ENCODE measurements around the gene RIN2. TPM values are rescaled to one million over a fixed set of nuclear protein-coding genes. Genes with fewer than 3 reads are reported as not detected.

RIN2 gene
- total RNA-seq, 4 donors from 2014 or later, result 68.2 to 87.2 (median 79.6) TPM

GRCh38 chr20:19779634-19780033 lies 21.6 kb downstream of the RIN2 start:
- H3K4me3 ChIP-seq, result no peak overlapping the region
- whole genome bisulfite sequencing, result 80% methylated on average over 5 of the region's 5 CpGs
- H3K36me3 ChIP-seq, result no peaks in the 10 kb centered on the region
- DNase-seq (ENCODE audit: low spot score in 2 of 2), result no peak
- no peak for TF ChIP-seq POLR2AphosphoS5 (IDR thresholded peaks at IDR 0.05)
- TF ChIP-seq CTCF (IDR thresholded peaks at IDR 0.05), result no peak
- TF ChIP-seq EP300 (IDR thresholded peaks at IDR 0.05), result no peak
- TF ChIP-seq POLR2A (IDR thresholded peaks at IDR 0.05), result no peak
- H3K4me1 ChIP-seq, result peaks cover 53% of the 10 kb centered on the region
- H3K27ac ChIP-seq, result no peak overlapping the region
- no peaks in the 10 kb centered on the region for H3K9me3 ChIP-seq
- no peaks in the 10 kb centered on the region for H3K27me3 ChIP-seq

- H3K27me3 ChIP-seq, result no peaks in the 10 kb centered on the region
- no peaks in the 10 kb centered on the region for H3K36me3 ChIP-seq
- H3K9me3 ChIP-seq, result no peaks in the 10 kb centered on the region
- whole genome bisulfite sequencing, result 85% methylated on average over 5 of the region's 5 CpGs
- H3K4me3 ChIP-seq, result no peak overlapping the region
- TF ChIP-seq EP300 (IDR thresholded peaks at IDR 0.05) (no peak), POLR2A (IDR thresholded peaks at IDR 0.05) (no peak), POLR2AphosphoS5 (IDR thresholded peaks at IDR 0.05) (no peak), CTCF (IDR thresholded peaks at IDR 0.05) (no peak)
- DNase-seq (ENCODE audit: low spot score in 2 of 2), result no peak
- H3K4me1 ChIP-seq, result peaks cover 53% of the 10 kb centered on the region
- H3K27ac ChIP-seq, result no peak overlapping the region
These were observed 22.2 kb downstream of the RIN2 start for GRCh38 chr20:19780261-19780660.

- Histone ChIP-seq H3K4me1 (peaks cover 57% of the 10 kb centered on the region), H3K27me3 (no peaks in the 10 kb centered on the region), H3K36me3 (no peaks in the 10 kb centered on the region), H3K4me3 (no peak overlapping the region), H3K9me3 (no peaks in the 10 kb centered on the region), H3K27ac (no peak overlapping the region)
- DNase-seq (ENCODE audit: low spot score in 2 of 2), result no peak
- TF ChIP-seq CTCF (IDR thresholded peaks at IDR 0.05) (no peak), POLR2A (IDR thresholded peaks at IDR 0.05) (no peak), POLR2AphosphoS5 (IDR thresholded peaks at IDR 0.05) (no peak), EP300 (IDR thresholded peaks at IDR 0.05) (no peak)
- 94% methylated on average over 7 of the region's 7 CpGs for WGBS
These were observed 23.2 kb downstream of the RIN2 start for GRCh38 chr20:19781235-19781634.

GRCh38 chr20:19782669-19783068 lies 24.6 kb downstream of the RIN2 start:
- H3K27ac ChIP-seq, result no peak overlapping the region
- H3K4me3 ChIP-seq, result no peak overlapping the region
- no peak for TF ChIP-seq CTCF (IDR thresholded peaks at IDR 0.05)
- TF ChIP-seq EP300 (IDR thresholded peaks at IDR 0.05), result no peak
- TF ChIP-seq POLR2A (IDR thresholded peaks at IDR 0.05), result no peak
- no peak for TF ChIP-seq POLR2AphosphoS5 (IDR thresholded peaks at IDR 0.05)
- no peaks in the 10 kb centered on the region for H3K27me3 ChIP-seq
- peaks cover 51% of the 10 kb centered on the region for H3K4me1 ChIP-seq
- 91% methylated on average over 3 of the region's 3 CpGs for WGBS
- no peaks in the 10 kb centered on the region for H3K36me3 ChIP-seq
- DNase-seq (ENCODE audit: low spot score in 2 of 2), result no peak
- H3K9me3 ChIP-seq, result no peaks in the 10 kb centered on the region

GRCh38 chr20:19783966-19784401 lies 25.9 kb downstream of the RIN2 start:
- Histone ChIP-seq H3K27ac (no peak overlapping the region), H3K9me3 (no peaks in the 10 kb centered on the region), H3K36me3 (no peaks in the 10 kb centered on the region), H3K4me3 (no peak overlapping the region), H3K27me3 (no peaks in the 10 kb centered on the region), H3K4me1 (peaks cover 40% of the 10 kb centered on the region)
- no peak for TF ChIP-seq EP300 (IDR thresholded peaks at IDR 0.05)
- no peak for TF ChIP-seq POLR2A (IDR thresholded peaks at IDR 0.05)
- TF ChIP-seq POLR2AphosphoS5 (IDR thresholded peaks at IDR 0.05), result no peak
- TF ChIP-seq CTCF (IDR thresholded peaks at IDR 0.05), result no peak
- 42% methylated on average over 4 of the region's 7 CpGs for WGBS
- DNase-seq (ENCODE audit: low spot score in 2 of 2), result no peak

Measured in suprapubic skin (tissue), 4 donors.